ENCODE measurements around the gene HLF. TPM values are rescaled to one million over a fixed set of nuclear protein-coding genes. Genes with fewer than 3 reads are reported as not detected.

HLF gene
- total RNA-seq, 2 experiments from 2014 or later = 3.4 to 3.5 TPM

GRCh38 chr17:55269894-55270293 lies 5.1 kb downstream of the HLF start:
- Mint-ChIP-seq H3K4me3 (no peak overlapping the region), H3K9me3 (no peaks in the 10 kb centered on the region), H3K27me3 (peaks cover 10% of the 10 kb centered on the region), H3K27ac (no peak overlapping the region), H3K4me1 (ENCODE audit: low read depth) (peaks cover 9% of the 10 kb centered on the region), H3K36me3 (peaks cover 3% of the 10 kb centered on the region)
- intact Hi-C loops (cut with micrococcal nuclease) = no loop called here
- ChIA-PET CTCF (interaction anchor here (1.3 kb wide), 1 partner anchor 25 kb away, joined by 4 read pairs; no protein-coding TSS in a partner anchor), POLR2A (no interaction called here)
- DNase-seq = no peak

- Mint-ChIP-seq H3K9me3 (no peaks in the 10 kb centered on the region), H3K27me3 (peaks cover 10% of the 10 kb centered on the region), H3K36me3 (peaks cover 3% of the 10 kb centered on the region), H3K27ac (no peak overlapping the region), H3K4me3 (no peak overlapping the region), H3K4me1 (ENCODE audit: low read depth) (peaks cover 9% of the 10 kb centered on the region)
- no peak for DNase-seq
- intact Hi-C loops (cut with micrococcal nuclease) = no loop called here
- CTCF ChIA-PET = interaction anchor here (0.8 kb wide), 1 partner anchor 81 kb away, joined by 3 read pairs; no protein-coding TSS in a partner anchor
- POLR2A ChIA-PET = no interaction called here
These were observed 6.4 kb downstream of the HLF start for GRCh38 chr17:55271223-55271571.

- H3K4me3 Mint-ChIP-seq = no peak overlapping the region
- DNase-seq = no peak
- intact Hi-C loops (cut with micrococcal nuclease) = no loop called here
- peaks cover 9% of the 10 kb centered on the region for H3K4me1 Mint-ChIP-seq (ENCODE audit: low read depth)
- CTCF ChIA-PET = interaction anchor here (0.9 kb wide), 1 partner anchor 279 kb away, joined by 3 read pairs; no protein-coding TSS in a partner anchor
- POLR2A ChIA-PET = no interaction called here
- H3K27ac Mint-ChIP-seq = no peak overlapping the region
- no peaks in the 10 kb centered on the region for H3K9me3 Mint-ChIP-seq
- H3K36me3 Mint-ChIP-seq = peaks cover 3% of the 10 kb centered on the region
- peaks cover 10% of the 10 kb centered on the region for H3K27me3 Mint-ChIP-seq
These were observed 7.4 kb downstream of the HLF start for GRCh38 chr17:55271958-55272710.

- H3K27me3 Mint-ChIP-seq = peaks cover 10% of the 10 kb centered on the region
- no peak for DNase-seq
- H3K36me3 Mint-ChIP-seq = peaks cover 3% of the 10 kb centered on the region
- CTCF ChIA-PET = no interaction called here
- POLR2A ChIA-PET = no interaction called here
- intact Hi-C loops (cut with micrococcal nuclease) = no loop called here
- H3K27ac Mint-ChIP-seq = no peak overlapping the region
- H3K4me1 Mint-ChIP-seq (ENCODE audit: low read depth) = peaks cover 9% of the 10 kb centered on the region
- H3K9me3 Mint-ChIP-seq = no peaks in the 10 kb centered on the region
- H3K4me3 Mint-ChIP-seq = no peak overlapping the region
These were observed 8.2 kb downstream of the HLF start for GRCh38 chr17:55272711-55273578.

GRCh38 chr17:55273579-55274354 lies 9.0 kb downstream of the HLF start:
- ChIA-PET POLR2A (no interaction called here), CTCF (no interaction called here)
- intact Hi-C loops (cut with micrococcal nuclease) = no loop called here
- peaks cover 3% of the 10 kb centered on the region for H3K36me3 Mint-ChIP-seq
- no peaks in the 10 kb centered on the region for H3K9me3 Mint-ChIP-seq
- H3K27me3 Mint-ChIP-seq = peaks cover 10% of the 10 kb centered on the region
- DNase-seq = no peak
- no peak overlapping the region for H3K27ac Mint-ChIP-seq
- peaks cover 9% of the 10 kb centered on the region for H3K4me1 Mint-ChIP-seq (ENCODE audit: low read depth)
- no peak overlapping the region for H3K4me3 Mint-ChIP-seq

- Mint-ChIP-seq H3K4me3 (no peak overlapping the region), H3K27me3 (peaks cover 10% of the 10 kb centered on the region), H3K36me3 (peaks cover 3% of the 10 kb centered on the region), H3K27ac (no peak overlapping the region), H3K9me3 (no peaks in the 10 kb centered on the region), H3K4me1 (ENCODE audit: low read depth) (peaks cover 9% of the 10 kb centered on the region)
- ChIA-PET CTCF (interaction anchor here (1.0 kb wide), 1 partner anchor 82 kb away, joined by 3 read pairs; no protein-coding TSS in a partner anchor), POLR2A (no interaction called here)
- intact Hi-C loops (cut with micrococcal nuclease) = no loop called here
- DNase-seq = no peak
These were observed 9.8 kb downstream of the HLF start for GRCh38 chr17:55274355-55275255.

- ChIA-PET CTCF (no interaction called here), POLR2A (no interaction called here)
- H3K4me1 Mint-ChIP-seq (ENCODE audit: low read depth) = peaks cover 9% of the 10 kb centered on the region
- peaks cover 7% of the 10 kb centered on the region for H3K27me3 Mint-ChIP-seq
- H3K27ac Mint-ChIP-seq = no peak overlapping the region
- peaks cover 2% of the 10 kb centered on the region for H3K36me3 Mint-ChIP-seq
- no peaks in the 10 kb centered on the region for H3K9me3 Mint-ChIP-seq
- H3K4me3 Mint-ChIP-seq = no peak overlapping the region
- no peak for DNase-seq
- intact Hi-C loops (cut with micrococcal nuclease) = no loop called here
These were observed 11.4 kb downstream of the HLF start for GRCh38 chr17:55275894-55276804.

GRCh38 chr17:55278173-55278961 lies 13.6 kb downstream of the HLF start:
- no peak overlapping the region for H3K27ac Mint-ChIP-seq
- H3K9me3 Mint-ChIP-seq = no peaks in the 10 kb centered on the region
- intact Hi-C loops (cut with micrococcal nuclease) = no loop called here
- peaks cover 1% of the 10 kb centered on the region for H3K27me3 Mint-ChIP-seq
- H3K36me3 Mint-ChIP-seq = peaks cover 2% of the 10 kb centered on the region
- CTCF ChIA-PET = no interaction called here
- DNase-seq = no peak
- no peaks in the 10 kb centered on the region for H3K4me1 Mint-ChIP-seq (ENCODE audit: low read depth)
- no peak overlapping the region for H3K4me3 Mint-ChIP-seq
- POLR2A ChIA-PET = no interaction called here

GRCh38 chr17:55279203-55279602 lies 14.4 kb downstream of the HLF start:
- Mint-ChIP-seq H3K4me3 (no peak overlapping the region), H3K4me1 (ENCODE audit: low read depth) (peaks cover 4% of the 10 kb centered on the region), H3K27me3 (no peaks in the 10 kb centered on the region), H3K36me3 (peaks cover 2% of the 10 kb centered on the region), H3K9me3 (no peaks in the 10 kb centered on the region), H3K27ac (no peak overlapping the region)
- no peak for DNase-seq
- intact Hi-C loops (cut with micrococcal nuclease) = no loop called here
- ChIA-PET CTCF (no interaction called here), POLR2A (no interaction called here)

- POLR2A ChIA-PET = no interaction called here
- peaks cover 9% of the 10 kb centered on the region for H3K4me1 Mint-ChIP-seq (ENCODE audit: low read depth)
- no peak for DNase-seq
These were observed 15.0 kb downstream of the HLF start for GRCh38 chr17:55279788-55280187.

More at GRCh38 chr17:55279788-55280187, 15.0 kb downstream of the HLF start:
- Mint-ChIP-seq H3K27ac (no peak overlapping the region), H3K4me3 (no peak overlapping the region), H3K36me3 (no peaks in the 10 kb centered on the region), H3K27me3 (no peaks in the 10 kb centered on the region), H3K9me3 (no peaks in the 10 kb centered on the region)
- intact Hi-C loops (cut with micrococcal nuclease) = no loop called here
- CTCF ChIA-PET = no interaction called here

Measured in activated CD4-positive, alpha-beta memory T cell treated with anti-CD3 and anti-CD28 coated beads for 36 hours (primary cell).